Naive thymus-derived CD4-positive, alpha-beta T cell (primary cell): ENCODE data around the gene OR2V2. TPM values are rescaled to one million over a fixed set of nuclear protein-coding genes. Genes with fewer than 3 reads are reported as not detected.

Source experiments
- ATAC-seq: fragments of 150-1000 bp; cut with Tn5 transposase; 2 replicates; pipeline ENCODE4 v1.10.0; 2021; ENCODE audit warnings: mild to moderate bottlenecking, moderate library complexity
- CTCF ChIA-PET: fragments of 350-600 bp; sonication (Branson Sonifier 250); formaldehyde crosslinking; loops from one replicate; lab custom pipeline; 2021; ENCODE audit warnings: antibody characterized with exemption; lab: Charles Lee
- POLR2A ChIA-PET: fragments of 350-600 bp; sonication (Branson Sonifier 250); formaldehyde crosslinking; loops from one replicate; lab custom pipeline; 2021; ENCODE audit warnings: antibody characterized with exemption, inconsistent platforms; lab: Charles Lee
- DNase-seq, 9 donors: peaks; one replicate each; pipeline versions ENCODE4 v3.0.0 to v3.0.0-alpha.2; 2020 to 2022; ENCODE audit warnings: mixed read lengths in 1 of 9
- H3K27ac ChIP-seq: one replicate; pipeline ENCODE4 v1.7.0; 2013; ENCODE audit warnings: mild to moderate bottlenecking, low read depth, low read length, moderate library complexity
- H3K27me3 ChIP-seq, 2 donors: one replicate each; pipeline ENCODE4 v1.7.0; 2013; ENCODE audit warnings: low read length in 2 of 2, mild to moderate bottlenecking in 2 of 2, moderate library complexity in 2 of 2; ENCODE audit not compliant: control insufficient read depth in 2 of 2, insufficient read depth in 2 of 2
- H3K36me3 ChIP-seq, 3 experiments: 1 replicate in 2 of 3; 2 replicates in 1 of 3; pipeline ENCODE4 v1.7.0; 2013; ENCODE audit warnings: low read length in 3 of 3, mild to moderate bottlenecking in 3 of 3, moderate library complexity in 1 of 3; ENCODE audit not compliant: insufficient read depth in 3 of 3, control insufficient read depth in 2 of 3
- H3K4me1 ChIP-seq, 2 donors: one replicate each; pipeline ENCODE4 v1.7.0; 2013; ENCODE audit warnings: low read length in 2 of 2, mild to moderate bottlenecking in 2 of 2, moderate library complexity in 1 of 2; ENCODE audit not compliant: control insufficient read depth in 2 of 2, insufficient read depth in 2 of 2
- H3K4me3 ChIP-seq: 2 replicates; pipeline ENCODE4 v1.7.0; 2013; ENCODE audit warnings: mild to moderate bottlenecking, low read length
- H3K9me3 ChIP-seq, 3 experiments: 1 replicate in 2 of 3; 2 replicates in 1 of 3; pipeline ENCODE4 v1.7.0; 2013; ENCODE audit warnings: low read length in 3 of 3; ENCODE audit not compliant: control insufficient read depth in 2 of 3
- H3K27ac Mint-ChIP-seq, 9 donors: one replicate each; pipeline ENCODE4 v1.8.0; 2020 to 2022; ENCODE audit warnings: mixed read lengths in 9 of 9, mild to moderate bottlenecking in 8 of 9, moderate library complexity in 5 of 9, inconsistent platforms in 2 of 9
- H3K27me3 Mint-ChIP-seq, 5 donors: one replicate each; pipeline ENCODE4 v1.8.0; 2021 to 2022; ENCODE audit warnings: mixed read lengths in 5 of 5, mild to moderate bottlenecking in 1 of 5
- H3K36me3 Mint-ChIP-seq, 5 donors: one replicate each; pipeline ENCODE4 v1.8.0; 2020 to 2022; ENCODE audit warnings: mixed read lengths in 5 of 5, mild to moderate bottlenecking in 3 of 5, inconsistent platforms in 1 of 5
- H3K4me1 Mint-ChIP-seq, 7 donors: one replicate each; pipeline ENCODE4 v1.8.0; 2020 to 2022; ENCODE audit warnings: mixed read lengths in 7 of 7, mild to moderate bottlenecking in 3 of 7, inconsistent platforms in 1 of 7
- H3K4me3 Mint-ChIP-seq, 10 donors: one replicate each; pipeline ENCODE4 v1.8.0; 2020 to 2022; ENCODE audit warnings: mild to moderate bottlenecking in 10 of 10, mixed read lengths in 10 of 10, moderate library complexity in 6 of 10, inconsistent platforms in 2 of 10
- H3K9me3 Mint-ChIP-seq, 11 donors: one replicate each; pipeline ENCODE4 v1.8.0; 2020 to 2022; ENCODE audit warnings: mixed read lengths in 11 of 11, mild to moderate bottlenecking in 4 of 11, inconsistent platforms in 1 of 11, moderate library complexity in 1 of 11
- intact Hi-C, 2 donors: fragments of 100-400 bp; cut with micrococcal nuclease; formaldehyde crosslinking; loops; one replicate each; pipeline ENCODE4 v1.15.1; 2023
- polyA plus RNA-seq, 2 donors: library from polyadenylated mRNA; unstranded; fragments of 300-500 nt; fragmentation: Illumina TruSeq; gene quantifications; one replicate each; pipeline ENCODE4 v1.2.3, GENCODE V29; 2021
- total RNA-seq, 6 experiments: library from RNA in 5 of 6; stranded (reverse) in 5 of 6; gene quantifications; 1 replicate in 5 of 6; 2 replicates in 1 of 6; pipeline ENCODE4 v1.2.3 and lab custom pipeline; 2021 to 2026

OR2V2 gene
- total and polyA plus RNA-seq, 7 experiments from 2014 or later: not detected

DNA sequence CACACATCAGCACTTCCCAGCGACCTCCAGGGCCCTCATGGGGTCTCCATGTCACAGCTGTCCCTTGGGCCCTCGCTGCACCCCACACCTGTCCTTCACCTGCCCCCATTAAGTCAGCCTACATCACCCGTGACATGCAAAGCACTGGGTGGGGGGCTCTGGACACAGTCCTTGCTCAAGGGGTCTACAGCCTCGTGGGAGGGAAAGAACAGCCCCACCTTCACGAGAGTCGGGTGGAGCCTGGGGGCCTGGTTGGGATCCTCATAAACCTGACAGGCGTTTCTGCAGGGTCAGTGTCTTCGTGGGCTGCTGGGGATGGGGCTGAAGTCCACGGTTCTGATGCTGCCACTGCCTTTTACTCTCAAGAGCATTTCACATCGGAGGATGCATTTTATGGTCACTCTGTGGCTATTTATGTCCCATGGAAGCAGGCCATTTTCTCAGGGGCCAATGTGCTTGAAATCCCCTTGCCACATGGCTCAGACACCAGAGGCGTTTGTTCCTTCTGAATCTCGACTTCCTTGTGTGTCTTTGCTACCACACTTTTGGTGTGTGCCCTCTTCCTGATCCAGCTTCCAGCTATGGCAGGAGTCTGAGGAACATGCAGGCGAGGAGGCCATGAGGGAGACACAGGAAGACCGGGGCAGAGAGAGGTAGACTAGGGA, 16.4 kb upstream of the OR2V2 start, which contains the start of gene OR2V1:
Gene OR2V1, minus strand, starts transcription at position 338 of the 665 bp plus-strand sequence. CDS start 5,865 bp downstream, outside the sequence.
- Mint-ChIP-seq H3K27ac (no peak within 1 kb of the TSS), H3K9me3 (peaks cover 0 to 15% (median 6%) of the 10 kb centered on the region in 11 donors), H3K36me3 (peaks cover 0 to 7% (median 3%) of the 10 kb centered on the region in 5 donors), H3K4me1 (peaks cover 0 to 4% (median 0%) of the 10 kb centered on the region in 7 donors), H3K4me3 (no peak within 1 kb of the TSS), H3K27me3 (peaks cover 24 to 71% (median 63%) of the 10 kb centered on the region in 5 donors)
- H3K27ac ChIP-seq: no peak within 1 kb of the TSS
- no peak within 1 kb of the TSS for H3K4me3 ChIP-seq
- no peaks in the 10 kb centered on the region for H3K36me3 ChIP-seq
- H3K4me1 ChIP-seq: no peaks in the 10 kb centered on the region
- no peak for DNase-seq
- intact Hi-C loops: no loop called here
- CTCF ChIA-PET: no interaction called here
- POLR2A ChIA-PET: no interaction called here
- ATAC-seq: no peak
- H3K27me3 ChIP-seq: peaks cover 0 to 5% of the 10 kb centered on the region in 2 donors
- H3K9me3 ChIP-seq: no peaks in the 10 kb centered on the region

DNA sequence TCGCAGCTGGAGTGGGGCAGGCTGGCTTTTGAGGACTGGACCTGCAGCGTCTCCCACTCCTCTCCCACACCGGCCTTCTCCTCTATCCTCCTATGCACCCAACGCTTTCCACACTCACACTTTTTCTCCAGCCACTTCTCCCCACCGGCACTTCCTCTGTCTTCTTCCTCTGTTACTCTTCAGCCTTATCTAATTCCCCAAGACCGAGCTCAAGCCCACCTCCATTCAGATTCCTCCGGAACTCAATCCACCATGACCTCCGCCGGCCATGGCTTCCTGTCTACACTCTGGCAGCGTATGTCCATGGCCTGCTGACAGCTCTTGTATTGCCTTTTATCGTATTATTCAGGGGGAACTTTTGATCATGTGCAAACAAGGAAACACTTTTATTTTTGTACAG, 15.9 kb upstream of the OR2V2 start:
- DNase-seq: no peak
- Histone ChIP-seq H3K4me1 (no peaks in the 10 kb centered on the region), H3K27ac (no peak overlapping the region), H3K4me3 (no peak overlapping the region), H3K9me3 (no peaks in the 10 kb centered on the region), H3K27me3 (peaks cover 0 to 6% of the 10 kb centered on the region in 2 donors), H3K36me3 (no peaks in the 10 kb centered on the region)
- Mint-ChIP-seq H3K4me1 (peaks cover 0 to 2% (median 0%) of the 10 kb centered on the region in 7 donors), H3K27me3 (peaks cover 24 to 66% (median 58%) of the 10 kb centered on the region in 5 donors), H3K4me3 (no peak overlapping the region), H3K9me3 (peaks cover 0 to 20% (median 4%) of the 10 kb centered on the region in 11 donors), H3K36me3 (peaks cover 0 to 7% (median 3%) of the 10 kb centered on the region in 5 donors), H3K27ac (no peak overlapping the region)
- CTCF ChIA-PET: no interaction called here
- POLR2A ChIA-PET: no interaction called here
- no peak for ATAC-seq
- intact Hi-C loops: no loop called here

GRCh38 chr5:181133083-181133482, 14.3 kb upstream of the OR2V2 start:
- peaks cover 0 to 35% (median 13%) of the 10 kb centered on the region in 11 donors for H3K9me3 Mint-ChIP-seq
- POLR2A ChIA-PET: no interaction called here
- H3K27me3 ChIP-seq: peaks cover 0 to 8% of the 10 kb centered on the region in 2 donors
- no peak for ATAC-seq
- DNase-seq: no peak
- intact Hi-C loops: no loop called here
- H3K27ac ChIP-seq: no peak overlapping the region
- CTCF ChIA-PET: no interaction called here
- H3K4me3 Mint-ChIP-seq: no peak overlapping the region
- H3K36me3 ChIP-seq: no peaks in the 10 kb centered on the region
- no peak overlapping the region for H3K4me3 ChIP-seq
- H3K4me1 Mint-ChIP-seq: peaks cover 0 to 2% (median 0%) of the 10 kb centered on the region in 7 donors
- H3K9me3 ChIP-seq: peaks cover 0 to 6% (median 0%) of the 10 kb centered on the region in 3 experiments
- H3K4me1 ChIP-seq: no peaks in the 10 kb centered on the region
- H3K27ac Mint-ChIP-seq: no peak overlapping the region
- H3K36me3 Mint-ChIP-seq: peaks cover 0 to 14% (median 3%) of the 10 kb centered on the region in 5 donors
- H3K27me3 Mint-ChIP-seq: peaks cover 24 to 59% (median 52%) of the 10 kb centered on the region in 5 donors

- peaks cover 0 to 8% of the 10 kb centered on the region in 2 donors for H3K27me3 ChIP-seq
- H3K4me3 ChIP-seq: no peak overlapping the region
- H3K4me3 Mint-ChIP-seq: no peak overlapping the region
- peaks cover 2 to 41% (median 17%) of the 10 kb centered on the region in 11 donors for H3K9me3 Mint-ChIP-seq
- ChIA-PET POLR2A (no interaction called here), CTCF (no interaction called here)
- intact Hi-C loops: no loop called here
- no peaks in the 10 kb centered on the region for H3K36me3 ChIP-seq
- peaks cover 0 to 14% (median 3%) of the 10 kb centered on the region in 5 donors for H3K36me3 Mint-ChIP-seq
- DNase-seq (no peak), ATAC-seq (no peak)
- H3K27ac Mint-ChIP-seq: no peak overlapping the region
- H3K4me1 Mint-ChIP-seq: peaks cover 0 to 2% (median 0%) of the 10 kb centered on the region in 7 donors
- H3K4me1 ChIP-seq: no peaks in the 10 kb centered on the region
- peaks cover 21 to 52% (median 47%) of the 10 kb centered on the region in 5 donors for H3K27me3 Mint-ChIP-seq
- H3K27ac ChIP-seq: no peak overlapping the region
- H3K9me3 ChIP-seq: peaks cover 0 to 12% (median 0%) of the 10 kb centered on the region in 3 experiments
These were observed 13.7 kb upstream of the OR2V2 start for GRCh38 chr5:181133610-181134231.

DNA sequence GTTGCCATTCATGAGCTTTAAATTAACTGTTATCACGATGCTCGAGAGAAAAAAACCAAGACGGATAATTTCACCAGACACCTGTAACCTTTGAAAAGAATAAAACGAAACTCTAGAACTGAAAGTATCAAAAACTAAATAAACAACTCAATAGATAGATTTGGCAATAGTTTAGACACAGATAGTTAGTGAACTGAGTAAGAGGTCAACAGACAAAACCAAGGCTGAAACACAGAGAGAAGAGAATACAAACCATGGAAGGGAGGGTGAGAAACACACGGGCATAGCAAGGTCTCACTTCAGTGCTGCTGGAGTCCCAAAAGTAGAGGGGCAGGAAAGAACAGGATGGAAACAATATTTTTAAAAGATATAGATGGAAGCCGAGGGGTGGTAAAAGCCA, 13.1 kb upstream of the OR2V2 start:
- peaks cover 0 to 15% (median 3%) of the 10 kb centered on the region in 5 donors for H3K36me3 Mint-ChIP-seq
- H3K4me1 Mint-ChIP-seq: peaks cover 0 to 2% (median 0%) of the 10 kb centered on the region in 7 donors
- no peak overlapping the region for H3K27ac Mint-ChIP-seq
- Histone ChIP-seq H3K36me3 (no peaks in the 10 kb centered on the region), H3K9me3 (peaks cover 0 to 13% (median 0%) of the 10 kb centered on the region in 3 experiments), H3K27ac (no peak overlapping the region), H3K27me3 (peaks cover 0 to 8% of the 10 kb centered on the region in 2 donors), H3K4me3 (no peak overlapping the region), H3K4me1 (no peaks in the 10 kb centered on the region)
- peaks cover 19 to 47% (median 44%) of the 10 kb centered on the region in 5 donors for H3K27me3 Mint-ChIP-seq
- H3K9me3 Mint-ChIP-seq: peaks cover 3 to 46% (median 22%) of the 10 kb centered on the region in 11 donors
- DNase-seq (no peak), ATAC-seq (no peak)
- no peak overlapping the region for H3K4me3 Mint-ChIP-seq
- intact Hi-C loops: no loop called here
- ChIA-PET POLR2A (no interaction called here), CTCF (no interaction called here)

- CTCF ChIA-PET: interaction anchor here (0.7 kb wide), 2 partner anchors 110 to 307 kb away, joined by 3 to 4 read pairs; no protein-coding TSS in a partner anchor
- no peak overlapping the region for H3K27ac Mint-ChIP-seq
- Histone ChIP-seq H3K27ac (no peak overlapping the region), H3K27me3 (peaks cover 0 to 6% of the 10 kb centered on the region in 2 donors), H3K36me3 (no peaks in the 10 kb centered on the region), H3K9me3 (peaks cover 0 to 19% (median 0%) of the 10 kb centered on the region in 3 experiments), H3K4me1 (no peaks in the 10 kb centered on the region), H3K4me3 (no peak overlapping the region)
- no peak for DNase-seq
- peaks cover 0 to 2% (median 0%) of the 10 kb centered on the region in 7 donors for H3K4me1 Mint-ChIP-seq
- peaks cover 0 to 15% (median 9%) of the 10 kb centered on the region in 5 donors for H3K36me3 Mint-ChIP-seq
- no peak overlapping the region for H3K4me3 Mint-ChIP-seq
- intact Hi-C loops: no loop called here
- ATAC-seq: no peak
- peaks cover 16 to 49% (median 37%) of the 10 kb centered on the region in 5 donors for H3K27me3 Mint-ChIP-seq
- POLR2A ChIA-PET: no interaction called here
- H3K9me3 Mint-ChIP-seq: peaks cover 6 to 68% (median 26%) of the 10 kb centered on the region in 11 donors
These were observed 10.9 kb upstream of the OR2V2 start for GRCh38 chr5:181136361-181136955.
